ENCODE measurements around the gene CDC42EP3.

Gene CDC42EP3

GRCh38 chr2:37625796-37626571 is 45.5 kb downstream of the CDC42EP3 start:
- no peak for TF ChIP-seq CTCF (IDR thresholded peaks at IDR 0.05; ENCODE audit: extremely low read depth, insufficient read depth, missing control alignments)
- in situ Hi-C loops (cut with MboI; ENCODE audit: low pct_unique_long_range_greater_than_20kb, low sequenced_read_pairs, unreplicated experiment) = no loop called here
- DNase-seq (ENCODE audit: low spot score) = no peak

- no peak for TF ChIP-seq CTCF (IDR thresholded peaks at IDR 0.05; ENCODE audit: extremely low read depth, insufficient read depth, missing control alignments)
- in situ Hi-C loops (cut with MboI; ENCODE audit: low pct_unique_long_range_greater_than_20kb, low sequenced_read_pairs, unreplicated experiment) = no loop called here
- DNase-seq (ENCODE audit: low spot score) = no peak
These were observed 46.3 kb downstream of the CDC42EP3 start for GRCh38 chr2:37625156-37625555.

- no peak for TF ChIP-seq CTCF (IDR thresholded peaks at IDR 0.05; ENCODE audit: extremely low read depth, insufficient read depth, missing control alignments)
- peak; percentile 50 for DNase-seq (ENCODE audit: low spot score)
- in situ Hi-C loops (cut with MboI; ENCODE audit: low pct_unique_long_range_greater_than_20kb, low sequenced_read_pairs, unreplicated experiment) = no loop called here
These were observed 47.2 kb downstream of the CDC42EP3 start for GRCh38 chr2:37623971-37624900.

- in situ Hi-C loops (cut with MboI; ENCODE audit: low pct_unique_long_range_greater_than_20kb, low sequenced_read_pairs, unreplicated experiment) = no loop called here
- TF ChIP-seq CTCF (IDR thresholded peaks at IDR 0.05; ENCODE audit: extremely low read depth, insufficient read depth, missing control alignments) = no peak
- no peak for DNase-seq (ENCODE audit: low spot score)
These were observed 48.0 kb downstream of the CDC42EP3 start for GRCh38 chr2:37623406-37623805.

- no peak for TF ChIP-seq CTCF (IDR thresholded peaks at IDR 0.05; ENCODE audit: extremely low read depth, insufficient read depth, missing control alignments)
- in situ Hi-C loops (cut with MboI; ENCODE audit: low pct_unique_long_range_greater_than_20kb, low sequenced_read_pairs, unreplicated experiment) = no loop called here
- DNase-seq (ENCODE audit: low spot score) = no peak
These were observed 48.9 kb downstream of the CDC42EP3 start for GRCh38 chr2:37622450-37623100.

GRCh38 chr2:37621199-37621598 is 50.2 kb downstream of the CDC42EP3 start:
- no peak for TF ChIP-seq CTCF (IDR thresholded peaks at IDR 0.05; ENCODE audit: extremely low read depth, insufficient read depth, missing control alignments)
- in situ Hi-C loops (cut with MboI; ENCODE audit: low pct_unique_long_range_greater_than_20kb, low sequenced_read_pairs, unreplicated experiment) = no loop called here
- no peak for DNase-seq (ENCODE audit: low spot score)
